CD4-positive, alpha-beta T cell (primary cell): ENCODE data around the gene LINGO4. TPM values are rescaled to one million over a fixed set of nuclear protein-coding genes. Genes with fewer than 3 reads are reported as not detected.

ENCODE experiments used
- ATAC-seq: fragments of 200-7000 bp; cut with Tn5 transposase; one replicate; pipeline ENCODE4 v1.10.0; 2022; ENCODE audit warnings: mild to moderate bottlenecking; ENCODE audit not compliant: poor library complexity
- CTCF ChIA-PET: fragments of 350-600 bp; sonication (Branson Sonifier 250); formaldehyde crosslinking; loops from one replicate; lab custom pipeline; 2021; ENCODE audit warnings: antibody characterized with exemption, inconsistent platforms; lab: Charles Lee
- POLR2A ChIA-PET: fragments of 350-600 bp; sonication (Branson Sonifier 250); formaldehyde crosslinking; loops from one replicate; lab custom pipeline; 2021; ENCODE audit warnings: antibody characterized with exemption, inconsistent platforms; lab: Charles Lee
- DNase-seq, 14 experiments: peaks; one replicate each; pipeline ENCODE4 v3.0.0-alpha.2; 2013 to 2020; ENCODE audit warnings: mixed read lengths in 2 of 14
- H3K27ac ChIP-seq, 2 donors: one replicate each; pipeline versions ENCODE4 v1.5.1 to v1.7.0; 2013; ENCODE audit warnings: low read length in 2 of 2, low read depth in 1 of 2, mild to moderate bottlenecking in 1 of 2
- H3K27me3 ChIP-seq, 2 experiments: 1 replicate in 1 of 2; 2 replicates in 1 of 2; pipeline versions ENCODE4 v1.6.1 to v1.7.0; 2013; ENCODE audit warnings: low read length in 2 of 2, control low read depth in 1 of 2, mild to moderate bottlenecking in 1 of 2, moderate library complexity in 1 of 2; ENCODE audit not compliant: insufficient read depth in 2 of 2, control insufficient read depth in 1 of 2
- H3K36me3 ChIP-seq: one replicate; pipeline ENCODE4 v1.6.1; 2013; ENCODE audit warnings: low read length, control low read depth; ENCODE audit not compliant: insufficient read depth
- H3K4me1 ChIP-seq: one replicate; pipeline ENCODE4 v1.6.1; 2013; ENCODE audit warnings: low read length, control low read depth; ENCODE audit not compliant: insufficient read depth
- H3K4me3 ChIP-seq: one replicate; pipeline ENCODE4 v1.5.1; 2013; ENCODE audit warnings: mild to moderate bottlenecking, low read length, moderate library complexity
- H3K9me3 ChIP-seq, 2 experiments: 1 replicate in 1 of 2; 2 replicates in 1 of 2; pipeline versions ENCODE4 v1.6.1 to v1.7.0; 2013; ENCODE audit warnings: low read length in 2 of 2, mild to moderate bottlenecking in 2 of 2, control low read depth in 1 of 2, moderate library complexity in 1 of 2; ENCODE audit not compliant: control insufficient read depth in 1 of 2, insufficient read depth in 1 of 2
- H3K27ac Mint-ChIP-seq: one replicate; pipeline ENCODE4 v1.8.0; 2020; ENCODE audit warnings: mixed read lengths
- H3K27me3 Mint-ChIP-seq: one replicate; pipeline ENCODE4 v1.8.0; 2021; ENCODE audit warnings: mixed read lengths
- H3K36me3 Mint-ChIP-seq: one replicate; pipeline ENCODE4 v1.8.0; 2021; ENCODE audit warnings: low read depth, mixed read lengths
- H3K4me1 Mint-ChIP-seq: one replicate; pipeline ENCODE4 v1.8.0; 2021; ENCODE audit warnings: low read depth, mixed read lengths
- H3K4me3 Mint-ChIP-seq: one replicate; pipeline ENCODE4 v1.8.0; 2020; ENCODE audit warnings: mild to moderate bottlenecking, mixed read lengths
- H3K9me3 Mint-ChIP-seq: one replicate; pipeline ENCODE4 v1.8.0; 2020; ENCODE audit warnings: mixed read lengths
- intact Hi-C, 2 experiments: fragments of 100-400 bp; cut with DNase I in 1 of 2; cut with micrococcal nuclease in 1 of 2; formaldehyde crosslinking; loops; one replicate each; pipeline versions ENCODE4 v1.15.1 to v1.9.0; 2023 to 2025; cut with DNase I, micrococcal nuclease
- total RNA-seq, 174 experiments: library from RNA in 2 of 174; stranded (reverse) in 2 of 174; gene quantifications; one replicate each; pipeline ENCODE4 v1.2.3 and lab custom pipeline; 2021 to 2026
- TF ChIP-seq, protein P1 (sequence below): fragments of 200-600 bp; IDR thresholded peaks from one replicate; pipeline ENCODE4 v1.8.0; 2022; ENCODE audit warnings: antibody characterized with exemption, mild to moderate bottlenecking

LINGO4 gene
- total RNA-seq, 2 experiments from 2014 or later: 0.06 to 0.16 TPM

DNA sequence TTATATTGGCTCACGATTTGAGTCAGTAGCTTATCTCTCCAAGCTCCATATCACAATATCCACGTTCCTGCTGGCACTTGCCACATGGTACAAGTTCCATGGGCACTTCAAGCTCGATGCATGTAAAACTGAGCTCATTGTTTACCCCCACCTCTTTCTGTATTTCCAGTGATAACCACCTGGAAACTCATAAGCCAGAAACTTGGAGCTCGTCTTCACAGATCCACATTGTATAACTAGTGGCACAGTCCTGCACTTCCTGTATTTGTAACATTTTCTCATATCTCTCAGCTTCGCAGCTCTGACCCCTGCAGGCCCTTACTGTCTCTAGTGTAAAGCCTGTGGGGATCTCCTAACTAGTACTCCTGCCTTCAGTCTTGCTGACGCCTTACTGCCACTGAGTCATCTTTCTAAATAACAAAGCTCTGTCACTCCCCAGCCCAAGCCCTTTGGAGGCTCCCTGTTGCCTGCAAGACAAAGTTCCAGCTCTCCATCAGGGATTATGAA, 40.9 kb upstream of the LINGO4 start:
- Histone ChIP-seq H3K4me1 (peaks cover 15% of the 10 kb centered on the region), H3K27ac (no peak overlapping the region), H3K4me3 (no peak overlapping the region), H3K9me3 (no peaks in the 10 kb centered on the region), H3K27me3 (no peaks in the 10 kb centered on the region), H3K36me3 (peaks cover 16% of the 10 kb centered on the region)
- H3K27me3 Mint-ChIP-seq: no peaks in the 10 kb centered on the region
- no peaks in the 10 kb centered on the region for H3K9me3 Mint-ChIP-seq
- ATAC-seq: peak; percentile 39
- H3K4me3 Mint-ChIP-seq: no peak overlapping the region
- ChIA-PET POLR2A (no interaction called here), CTCF (interaction anchor here (0.9 kb wide), 1 partner anchor 75 kb away, joined by 3 read pairs; no protein-coding TSS in a partner anchor)
- H3K36me3 Mint-ChIP-seq: peaks cover 5% of the 10 kb centered on the region
- DNase-seq: peak in 1 of 14 experiments; percentile 8
- H3K4me1 Mint-ChIP-seq: peaks cover 17% of the 10 kb centered on the region
- H3K27ac Mint-ChIP-seq: peak overlapping the region; percentile 28
- TF ChIP-seq, protein P1, sequence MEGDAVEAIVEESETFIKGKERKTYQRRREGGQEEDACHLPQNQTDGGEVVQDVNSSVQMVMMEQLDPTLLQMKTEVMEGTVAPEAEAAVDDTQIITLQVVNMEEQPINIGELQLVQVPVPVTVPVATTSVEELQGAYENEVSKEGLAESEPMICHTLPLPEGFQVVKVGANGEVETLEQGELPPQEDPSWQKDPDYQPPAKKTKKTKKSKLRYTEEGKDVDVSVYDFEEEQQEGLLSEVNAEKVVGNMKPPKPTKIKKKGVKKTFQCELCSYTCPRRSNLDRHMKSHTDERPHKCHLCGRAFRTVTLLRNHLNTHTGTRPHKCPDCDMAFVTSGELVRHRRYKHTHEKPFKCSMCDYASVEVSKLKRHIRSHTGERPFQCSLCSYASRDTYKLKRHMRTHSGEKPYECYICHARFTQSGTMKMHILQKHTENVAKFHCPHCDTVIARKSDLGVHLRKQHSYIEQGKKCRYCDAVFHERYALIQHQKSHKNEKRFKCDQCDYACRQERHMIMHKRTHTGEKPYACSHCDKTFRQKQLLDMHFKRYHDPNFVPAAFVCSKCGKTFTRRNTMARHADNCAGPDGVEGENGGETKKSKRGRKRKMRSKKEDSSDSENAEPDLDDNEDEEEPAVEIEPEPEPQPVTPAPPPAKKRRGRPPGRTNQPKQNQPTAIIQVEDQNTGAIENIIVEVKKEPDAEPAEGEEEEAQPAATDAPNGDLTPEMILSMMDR: no peak
- intact Hi-C loops: no loop called here

- Mint-ChIP-seq H3K27ac (no peak overlapping the region), H3K4me1 (peaks cover 40% of the 10 kb centered on the region), H3K4me3 (no peak overlapping the region), H3K9me3 (no peaks in the 10 kb centered on the region), H3K27me3 (no peaks in the 10 kb centered on the region), H3K36me3 (peaks cover 5% of the 10 kb centered on the region)
- ATAC-seq (no peak), DNase-seq (no peak)
- no peak overlapping the region for H3K27ac ChIP-seq
- H3K4me1 ChIP-seq: peaks cover 37% of the 10 kb centered on the region
- H3K27me3 ChIP-seq: no peaks in the 10 kb centered on the region
- peaks cover 0 to 5% of the 10 kb centered on the region in 2 experiments for H3K9me3 ChIP-seq
- POLR2A ChIA-PET: no interaction called here
- no peak overlapping the region for H3K4me3 ChIP-seq
- intact Hi-C loops: no loop called here
- CTCF ChIA-PET: interaction anchor here (0.9 to 1.3 kb wide), 2 partner anchors 12 to 158 kb away, joined by 3 read pairs; partner anchors contain the start of gene RORC
- H3K36me3 ChIP-seq: peaks cover 11% of the 10 kb centered on the region
- TF ChIP-seq, protein P1: no peak
These were observed 38.2 kb upstream of the LINGO4 start for GRCh38 chr1:151843398-151843797.

GRCh38 chr1:151841141-151841540, 35.9 kb upstream of the LINGO4 start:
- intact Hi-C loops: no loop called here
- ChIA-PET CTCF (interaction anchor here (1.8 kb wide), 1 partner anchor 126 kb away, joined by 4 read pairs; no protein-coding TSS in a partner anchor), POLR2A (interaction anchor here (1.8 to 2.3 kb wide), 3 partner anchors 57 to 68 kb away, joined by 5 to 12 read pairs (median 8); partner anchors contain the start of gene THEM4)
- Mint-ChIP-seq H3K27me3 (no peaks in the 10 kb centered on the region), H3K4me1 (peaks cover 54% of the 10 kb centered on the region), H3K27ac (peak overlapping the region; percentile 86), H3K9me3 (no peaks in the 10 kb centered on the region), H3K4me3 (peak overlapping the region; percentile 85), H3K36me3 (peaks cover 2% of the 10 kb centered on the region)
- Histone ChIP-seq H3K4me3 (no peak overlapping the region), H3K4me1 (peaks cover 46% of the 10 kb centered on the region), H3K27ac (peak overlapping the region in 1 of 2 donors; percentile 54), H3K36me3 (peaks cover 6% of the 10 kb centered on the region), H3K27me3 (no peaks in the 10 kb centered on the region), H3K9me3 (peaks cover 0 to 5% of the 10 kb centered on the region in 2 experiments)
- DNase-seq (no peak), ATAC-seq (no peak)
- TF ChIP-seq, protein P1: no peak
